Stimulated activated memory B cell treated with anti-CD40 and anti-IgM and Interleukin-4, amounts not matched to agents 10 μg/mL and 1 μg/mL and 100 μg/mL, for 72 hours (primary cell): ENCODE results near the gene ARMC2.
"Not testable (repeated sequence)": the region's sequence is repeated elsewhere in the genome, so short reads cannot be mapped to it uniquely, and the experiment has no call there.

Experiments
- ATAC-seq: fragments of 150-1000 bp; cut with Tn5 transposase; 2 replicates; pipeline ENCODE4 v1.10.0; 2021
- H3K27ac Mint-ChIP-seq: one replicate; pipeline ENCODE4 v1.8.0; 2022; ENCODE audit warnings: mild to moderate bottlenecking, mixed read lengths
- H3K27me3 Mint-ChIP-seq: one replicate; pipeline ENCODE4 v1.8.0; 2022; ENCODE audit warnings: mixed read lengths
- H3K36me3 Mint-ChIP-seq: one replicate; pipeline ENCODE4 v1.8.0; 2022; ENCODE audit warnings: mixed read lengths
- H3K4me1 Mint-ChIP-seq: one replicate; pipeline ENCODE4 v1.8.0; 2022; ENCODE audit warnings: mixed read lengths
- H3K4me3 Mint-ChIP-seq: one replicate; pipeline ENCODE4 v1.8.0; 2022; ENCODE audit warnings: mild to moderate bottlenecking, moderate library complexity, mixed read lengths
- H3K9me3 Mint-ChIP-seq: one replicate; pipeline ENCODE4 v1.8.0; 2022; ENCODE audit warnings: mixed read lengths

The ARMC2 gene

GRCh38 chr6:108813218-108813617, 35.0 kb upstream of the ARMC2 start:
- not testable (repeated sequence) for ATAC-seq, H3K27ac Mint-ChIP-seq, H3K4me3 Mint-ChIP-seq, H3K9me3 Mint-ChIP-seq, H3K4me1 Mint-ChIP-seq, H3K36me3 Mint-ChIP-seq
- H3K27me3 Mint-ChIP-seq = peaks cover 18% of the 10 kb centered on the region

GRCh38 chr6:108817276-108817675, 30.9 kb upstream of the ARMC2 start:
- not testable (repeated sequence) for H3K27ac Mint-ChIP-seq, ATAC-seq
- H3K9me3 Mint-ChIP-seq = peaks cover 12% of the 10 kb centered on the region

GRCh38 chr6:108820006-108820405, 28.2 kb upstream of the ARMC2 start:
- no peak overlapping the region for H3K27ac Mint-ChIP-seq
- H3K4me3 Mint-ChIP-seq = no peak overlapping the region
- H3K9me3 Mint-ChIP-seq = peaks cover 12% of the 10 kb centered on the region
- H3K36me3 Mint-ChIP-seq = peaks cover 15% of the 10 kb centered on the region
- peaks cover 28% of the 10 kb centered on the region for H3K27me3 Mint-ChIP-seq
- H3K4me1 Mint-ChIP-seq = no peaks in the 10 kb centered on the region
- no peak for ATAC-seq

More at GRCh38 chr6:108817276-108817675, 30.9 kb upstream of the ARMC2 start:
- Mint-ChIP-seq H3K27me3 (peaks cover 28% of the 10 kb centered on the region), H3K36me3 (peaks cover 15% of the 10 kb centered on the region)
- H3K4me3 Mint-ChIP-seq, H3K4me1 Mint-ChIP-seq: not testable (repeated sequence)

- no peaks in the 10 kb centered on the region for H3K4me1 Mint-ChIP-seq
- no peak overlapping the region for H3K4me3 Mint-ChIP-seq
- H3K27ac Mint-ChIP-seq = no peak overlapping the region
- peaks cover 11% of the 10 kb centered on the region for H3K27me3 Mint-ChIP-seq
- no peak for ATAC-seq
- peaks cover 8% of the 10 kb centered on the region for H3K9me3 Mint-ChIP-seq
- peaks cover 11% of the 10 kb centered on the region for H3K36me3 Mint-ChIP-seq
These were observed 25.8 kb upstream of the ARMC2 start for GRCh38 chr6:108822401-108822800.

GRCh38 chr6:108825326-108825725, 22.9 kb upstream of the ARMC2 start:
- ATAC-seq = no peak
- no peaks in the 10 kb centered on the region for H3K4me1 Mint-ChIP-seq

GRCh38 chr6:108831104-108831503, 17.1 kb upstream of the ARMC2 start:
- H3K4me3 Mint-ChIP-seq = no peak overlapping the region
- H3K27me3 Mint-ChIP-seq = no peaks in the 10 kb centered on the region
- H3K9me3 Mint-ChIP-seq = peaks cover 6% of the 10 kb centered on the region
- no peak overlapping the region for H3K27ac Mint-ChIP-seq
- H3K36me3 Mint-ChIP-seq = peaks cover 5% of the 10 kb centered on the region
- H3K4me1 Mint-ChIP-seq = peaks cover 6% of the 10 kb centered on the region
- no peak for ATAC-seq

More at GRCh38 chr6:108825326-108825725, 22.9 kb upstream of the ARMC2 start:
- peaks cover 6% of the 10 kb centered on the region for H3K9me3 Mint-ChIP-seq
- H3K36me3 Mint-ChIP-seq = peaks cover 5% of the 10 kb centered on the region
- no peak overlapping the region for H3K27ac Mint-ChIP-seq
- no peaks in the 10 kb centered on the region for H3K27me3 Mint-ChIP-seq
- H3K4me3 Mint-ChIP-seq = no peak overlapping the region

GRCh38 chr6:108832738-108833137, 15.5 kb upstream of the ARMC2 start:
- H3K4me1 Mint-ChIP-seq = peaks cover 15% of the 10 kb centered on the region
- ATAC-seq = no peak
- no peaks in the 10 kb centered on the region for H3K27me3 Mint-ChIP-seq
- H3K4me3 Mint-ChIP-seq = no peak overlapping the region
- no peak overlapping the region for H3K27ac Mint-ChIP-seq
- no peaks in the 10 kb centered on the region for H3K36me3 Mint-ChIP-seq
- peaks cover 3% of the 10 kb centered on the region for H3K9me3 Mint-ChIP-seq

GRCh38 chr6:108835218-108835850, 12.9 kb upstream of the ARMC2 start:
- Mint-ChIP-seq H3K27ac (no peak overlapping the region), H3K9me3 (no peaks in the 10 kb centered on the region), H3K36me3 (no peaks in the 10 kb centered on the region), H3K4me1 (peaks cover 22% of the 10 kb centered on the region), H3K4me3 (no peak overlapping the region), H3K27me3 (peaks cover 8% of the 10 kb centered on the region)
- peak; percentile 92 for ATAC-seq

GRCh38 chr6:108836061-108836460, 12.2 kb upstream of the ARMC2 start:
- Mint-ChIP-seq H3K9me3 (no peaks in the 10 kb centered on the region), H3K4me3 (no peak overlapping the region), H3K36me3 (no peaks in the 10 kb centered on the region), H3K27me3 (peaks cover 10% of the 10 kb centered on the region), H3K4me1 (peaks cover 22% of the 10 kb centered on the region), H3K27ac (no peak overlapping the region)
- no peak for ATAC-seq

GRCh38 chr6:108837236-108837971, 10.8 kb upstream of the ARMC2 start:
- H3K4me3 Mint-ChIP-seq = no peak overlapping the region
- H3K9me3 Mint-ChIP-seq = no peaks in the 10 kb centered on the region
- peaks cover 29% of the 10 kb centered on the region for H3K4me1 Mint-ChIP-seq
- H3K27ac Mint-ChIP-seq = peak overlapping the region; percentile 1
- H3K27me3 Mint-ChIP-seq = peaks cover 21% of the 10 kb centered on the region
- H3K36me3 Mint-ChIP-seq = no peaks in the 10 kb centered on the region
- peak; percentile 62 for ATAC-seq

GRCh38 chr6:108838101-108838717, 10.0 kb upstream of the ARMC2 start:
- Mint-ChIP-seq H3K4me3 (no peak overlapping the region), H3K9me3 (no peaks in the 10 kb centered on the region), H3K36me3 (no peaks in the 10 kb centered on the region), H3K4me1 (peaks cover 29% of the 10 kb centered on the region), H3K27me3 (peaks cover 21% of the 10 kb centered on the region), H3K27ac (peak overlapping the region; percentile 1)
- ATAC-seq = no peak

- Mint-ChIP-seq H3K27me3 (peaks cover 21% of the 10 kb centered on the region), H3K9me3 (no peaks in the 10 kb centered on the region), H3K27ac (no peak overlapping the region), H3K36me3 (no peaks in the 10 kb centered on the region), H3K4me3 (no peak overlapping the region), H3K4me1 (peaks cover 29% of the 10 kb centered on the region)
- ATAC-seq = no peak
These were observed 9.1 kb upstream of the ARMC2 start for GRCh38 chr6:108839083-108839642.

GRCh38 chr6:108840919-108841318, 7.3 kb upstream of the ARMC2 start:
- Mint-ChIP-seq H3K36me3 (no peaks in the 10 kb centered on the region), H3K9me3 (no peaks in the 10 kb centered on the region), H3K27ac (no peak overlapping the region), H3K4me1 (peaks cover 24% of the 10 kb centered on the region), H3K4me3 (no peak overlapping the region), H3K27me3 (peaks cover 21% of the 10 kb centered on the region)
- no peak for ATAC-seq

- H3K27ac Mint-ChIP-seq = no peak overlapping the region
These were observed 6.8 kb upstream of the ARMC2 start for GRCh38 chr6:108841377-108841855.

GRCh38 chr6:108844135-108844534, 4.1 kb upstream of the ARMC2 start:
- Mint-ChIP-seq H3K9me3 (no peaks in the 10 kb centered on the region), H3K27me3 (peaks cover 13% of the 10 kb centered on the region), H3K27ac (no peak overlapping the region), H3K36me3 (no peaks in the 10 kb centered on the region), H3K4me3 (no peak overlapping the region), H3K4me1 (peaks cover 22% of the 10 kb centered on the region)
- ATAC-seq = no peak

More at GRCh38 chr6:108841377-108841855, 6.8 kb upstream of the ARMC2 start:
- no peak for ATAC-seq
- Mint-ChIP-seq H3K4me3 (no peak overlapping the region), H3K36me3 (no peaks in the 10 kb centered on the region), H3K9me3 (no peaks in the 10 kb centered on the region), H3K27me3 (peaks cover 21% of the 10 kb centered on the region), H3K4me1 (peaks cover 24% of the 10 kb centered on the region)
